GM18505 (cell line): ENCODE results near the gene SNAPC3.
"Not testable (repeated sequence)": the region's sequence is repeated elsewhere in the genome, so short reads cannot be mapped to it uniquely, and the experiment has no call there.

Source experiments
- ATAC-seq: cut with Tn5 transposase; IDR thresholded peaks from one replicate; pipeline ENCODE4 v1.9.1; 2021; ENCODE audit not compliant: unreplicated experiment
- POLR2A ChIP-seq: IDR thresholded peaks from 4 replicates; pipeline ENCODE4 v1.6.1; 2011; ENCODE audit warnings: borderline replicate concordance; ENCODE audit not compliant: insufficient read depth, insufficient read length; ENCODE audit errors: extremely low read depth

Gene SNAPC3

DNA sequence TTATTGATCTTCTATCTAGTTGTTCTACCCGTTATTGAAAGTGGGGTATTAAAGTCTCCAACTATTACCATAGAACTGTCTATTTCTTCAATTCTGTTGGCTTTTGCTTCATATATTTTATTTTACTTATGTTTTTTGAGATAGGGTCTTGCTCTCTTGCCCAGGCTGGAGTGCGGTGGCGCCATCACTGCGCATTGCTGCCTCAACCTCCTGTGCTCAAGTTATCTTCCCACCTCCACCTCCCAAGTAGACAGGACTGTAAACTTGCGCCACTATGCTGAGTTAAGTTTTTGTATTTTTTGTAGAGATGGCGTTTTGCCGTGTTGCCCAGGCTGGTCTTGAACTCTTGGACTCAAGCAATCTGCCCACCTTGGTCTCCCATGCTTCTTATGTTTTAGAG is 16.2 kb downstream of the SNAPC3 start:
- no peak for ATAC-seq
- TF ChIP-seq POLR2A: no peak

DNA sequence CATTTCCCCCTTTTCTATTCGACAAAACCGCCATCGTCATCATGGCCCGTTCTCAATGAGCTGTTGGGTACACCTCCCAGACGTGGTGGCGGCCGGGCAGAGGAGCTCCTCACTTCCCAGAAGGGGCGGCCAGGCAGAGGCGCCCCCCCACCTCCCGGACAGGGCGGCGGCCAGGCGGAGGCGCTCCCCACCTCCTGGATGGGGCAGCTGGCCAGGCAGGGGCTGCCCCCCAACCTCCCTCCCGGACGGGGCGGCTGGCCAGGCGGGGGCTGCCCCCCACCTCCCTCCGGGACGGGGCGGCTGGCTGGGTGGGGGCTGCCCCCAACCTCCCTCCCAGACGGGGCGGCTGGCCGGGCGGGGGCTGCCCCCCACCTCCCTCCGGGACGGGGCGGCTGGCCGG is 19.2 kb downstream of the SNAPC3 start:
- ATAC-seq: not testable (repeated sequence)

DNA sequence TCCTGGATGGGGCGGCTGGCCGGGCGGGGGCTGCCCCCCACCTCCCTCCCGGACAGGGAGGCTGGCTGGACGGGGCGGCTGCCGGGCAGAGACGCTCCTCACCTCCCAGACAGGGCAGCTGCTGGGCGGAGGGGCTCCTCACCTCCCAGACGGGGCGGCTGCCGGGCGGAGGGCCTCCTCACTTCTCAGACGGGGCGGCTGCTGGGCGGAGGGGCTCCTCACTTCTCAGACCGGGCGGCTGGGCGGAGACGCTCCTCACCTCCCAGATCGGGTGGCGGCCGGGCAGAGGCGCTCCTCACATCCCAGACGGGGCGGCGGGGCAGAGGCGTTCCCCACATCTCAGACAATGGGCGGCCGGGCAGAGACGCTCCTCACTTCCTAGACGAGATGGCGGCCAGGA is 19.6 kb downstream of the SNAPC3 start:
- ATAC-seq: not testable (repeated sequence)

DNA sequence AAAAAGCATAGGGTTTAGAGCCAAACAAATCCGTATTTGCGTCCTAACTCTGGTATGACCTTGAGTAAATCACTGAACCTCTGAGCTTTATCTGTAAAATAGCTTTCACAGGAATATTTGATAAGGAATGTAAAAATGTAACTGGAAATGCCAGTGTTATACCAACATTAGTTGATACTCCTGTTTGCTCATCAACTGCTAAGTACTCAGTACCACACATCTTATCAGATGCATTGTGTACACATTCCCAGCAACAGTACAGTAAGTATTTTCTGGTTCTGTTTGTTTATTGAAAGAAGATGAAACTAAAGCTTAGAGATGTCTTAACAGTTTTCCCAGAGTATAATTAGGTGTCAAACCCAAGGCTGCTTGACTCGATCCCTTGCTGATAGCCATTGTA is 21.5 kb downstream of the SNAPC3 start:
- no peak for TF ChIP-seq POLR2A
- ATAC-seq: no peak

DNA sequence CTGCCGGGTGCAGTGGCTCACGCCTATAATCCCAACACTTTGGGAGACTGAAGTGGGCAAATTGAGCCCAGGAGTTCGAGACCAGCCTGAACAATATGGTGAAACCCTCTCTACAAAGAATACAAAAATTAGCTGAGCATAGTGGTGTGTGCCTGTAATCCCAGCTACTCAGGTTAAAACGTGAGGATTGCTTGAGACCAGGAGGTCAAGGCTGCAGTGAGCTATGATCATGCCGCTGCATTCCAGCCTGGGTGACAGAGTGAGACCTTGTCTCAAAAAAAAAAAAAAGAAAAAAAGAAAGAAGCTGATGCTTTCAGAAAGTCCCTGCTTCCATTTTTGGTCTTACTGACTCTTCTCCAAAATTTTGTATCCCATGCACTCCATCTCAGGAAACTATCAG is 31.3 kb downstream of the SNAPC3 start:
- TF ChIP-seq POLR2A: no peak
- no peak for ATAC-seq

DNA sequence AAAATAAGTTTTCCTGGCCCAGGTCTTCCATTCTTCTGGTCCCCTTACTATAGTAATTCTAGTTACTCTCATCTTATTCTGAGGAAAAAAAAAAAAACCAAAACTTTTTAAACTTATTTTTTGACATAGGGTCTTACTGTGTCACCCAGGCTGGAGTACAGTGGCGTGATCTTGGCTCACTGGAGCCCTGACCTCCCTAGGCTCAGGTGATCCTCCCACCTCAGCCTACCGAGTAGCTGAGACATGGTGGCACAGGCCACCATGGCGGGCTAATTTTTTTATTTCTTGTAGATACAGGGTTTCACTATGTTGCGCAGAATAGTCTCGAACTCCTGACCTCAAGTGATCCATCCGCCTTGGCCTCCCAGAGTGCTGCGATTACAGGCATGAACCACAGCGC is 38.4 kb downstream of the SNAPC3 start:
- no peak for ATAC-seq
- TF ChIP-seq POLR2A: no peak

DNA sequence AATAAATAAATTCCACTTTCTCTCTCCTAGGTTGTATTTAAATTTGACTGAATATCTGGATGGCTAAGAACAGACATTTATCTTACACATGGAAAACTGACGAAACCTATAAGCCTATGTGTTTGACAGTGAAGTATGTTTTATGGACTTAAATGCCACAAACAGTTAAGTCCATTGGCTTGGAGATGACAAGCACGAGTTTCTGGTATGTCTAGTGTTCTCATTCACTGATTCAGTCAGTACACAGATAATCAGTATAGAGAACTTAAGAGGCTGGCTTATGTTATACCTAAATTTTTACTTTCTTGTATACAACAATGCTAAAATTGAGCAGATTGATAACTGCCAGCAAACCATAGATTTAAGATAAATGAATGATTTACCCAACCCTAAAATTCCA is 38.9 kb downstream of the SNAPC3 start:
- no peak for ATAC-seq

DNA sequence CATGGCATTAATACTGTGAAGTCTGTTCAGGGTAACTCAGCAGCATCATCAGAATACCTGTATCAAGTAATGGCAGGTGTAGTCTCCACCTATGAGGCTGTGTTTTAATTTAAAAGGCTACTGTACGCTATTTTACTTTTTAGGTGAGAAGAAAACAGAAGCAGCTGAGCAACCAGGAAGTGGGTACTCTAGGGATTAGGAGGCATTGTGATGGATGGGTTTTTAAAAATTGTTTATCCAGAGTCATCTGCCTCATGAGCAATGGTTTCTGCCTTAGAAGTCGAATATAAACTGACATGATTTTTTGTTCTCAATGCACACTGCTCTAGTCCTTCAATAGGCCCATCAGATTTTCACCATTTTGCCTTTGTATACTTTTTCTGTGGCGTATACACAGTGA is 45.5 kb downstream of the SNAPC3 start:
- TF ChIP-seq POLR2A: no peak
- ATAC-seq: no peak

More for the DNA sequence above, 38.9 kb downstream of the SNAPC3 start:
- no peak for TF ChIP-seq POLR2A

DNA sequence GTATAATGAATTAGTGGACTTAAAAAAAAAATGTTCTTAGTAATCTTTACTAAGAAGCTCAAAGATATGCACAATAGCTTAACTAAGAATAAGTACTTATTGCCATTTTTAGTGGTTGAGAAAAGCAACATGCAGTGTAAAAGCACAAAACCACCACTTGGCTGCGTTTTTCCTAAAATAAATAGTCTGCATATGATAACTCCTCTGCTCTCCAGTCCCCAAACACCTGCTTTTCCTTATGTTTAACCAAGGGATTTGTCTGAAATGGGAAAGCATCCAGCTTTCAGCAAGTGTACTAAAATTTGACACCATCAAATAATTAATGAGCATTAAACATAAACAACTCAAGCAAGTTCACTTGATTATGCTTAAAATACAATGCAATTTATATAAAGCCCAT is 46.7 kb downstream of the SNAPC3 start:
- ATAC-seq: no peak
- TF ChIP-seq POLR2A: no peak

DNA sequence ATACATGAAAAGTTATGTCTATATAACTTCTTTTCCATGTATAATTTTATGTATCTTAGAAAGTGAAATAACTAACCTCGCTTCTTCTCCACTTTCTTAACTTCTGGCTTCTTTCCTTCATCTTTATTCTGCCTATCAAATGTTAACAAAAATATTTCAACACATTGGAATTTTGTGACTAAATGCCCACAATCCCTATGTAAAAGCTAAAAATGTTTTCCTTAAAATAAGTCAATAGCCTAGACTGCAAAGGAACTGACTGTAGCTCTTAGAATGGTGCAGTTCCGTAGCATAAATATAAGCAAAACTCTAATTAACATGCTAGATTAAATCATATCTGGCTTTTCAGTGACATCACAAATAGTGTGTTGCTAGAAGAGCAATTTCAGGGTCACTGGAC is 47.2 kb downstream of the SNAPC3 start:
- no peak for TF ChIP-seq POLR2A
- no peak for ATAC-seq

DNA sequence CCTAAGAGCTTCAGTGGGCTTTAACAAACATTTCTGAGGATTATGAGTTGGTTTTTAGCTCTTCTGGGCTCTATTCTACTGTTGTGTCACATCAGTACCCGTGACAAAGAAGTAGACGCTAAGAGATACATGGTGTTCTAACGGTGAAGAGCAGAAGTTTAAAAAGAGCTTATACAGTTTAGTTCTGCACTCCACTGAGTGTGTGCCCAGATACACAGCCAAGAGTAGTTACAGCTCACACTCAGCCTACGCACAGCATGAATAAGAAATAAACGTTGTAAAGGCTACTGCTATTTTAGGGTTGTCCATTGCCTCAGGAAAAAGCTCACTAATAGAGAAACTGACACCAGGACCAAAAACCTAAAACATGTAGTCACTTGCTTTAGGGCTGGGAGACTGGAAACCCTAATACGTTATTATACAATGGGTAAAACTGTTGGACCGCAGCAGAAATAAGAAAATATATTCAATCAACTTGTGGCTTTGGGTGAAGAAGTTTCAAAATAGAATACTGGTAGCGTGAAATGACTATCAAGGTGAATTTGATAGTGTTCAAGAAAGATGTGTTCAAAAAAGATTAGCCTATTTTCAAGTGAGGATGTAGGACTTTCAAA is 53.4 kb downstream of the SNAPC3 start:
- no peak for ATAC-seq

DNA sequence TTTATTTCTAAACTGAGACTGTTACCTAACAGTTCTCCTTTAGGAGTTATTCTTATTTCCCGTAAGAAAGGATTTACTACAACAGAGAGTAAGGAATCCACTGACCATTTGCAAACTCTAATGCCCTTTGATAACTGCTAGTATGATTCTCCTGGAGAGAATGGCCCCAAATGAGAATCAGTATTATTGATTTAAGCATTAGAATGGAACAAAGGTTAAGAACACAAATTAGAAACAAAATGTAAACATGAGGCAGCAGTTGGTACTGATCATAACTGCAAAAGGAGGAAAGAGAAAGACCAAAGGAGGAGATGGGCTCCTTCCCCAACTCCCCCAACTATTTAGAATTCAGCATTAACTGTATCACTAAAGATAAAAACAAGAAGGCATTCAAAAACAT is 57.4 kb downstream of the SNAPC3 start:
- no peak for TF ChIP-seq POLR2A
- no peak for ATAC-seq

More for the DNA sequence above, 53.4 kb downstream of the SNAPC3 start:
- no peak for TF ChIP-seq POLR2A

DNA sequence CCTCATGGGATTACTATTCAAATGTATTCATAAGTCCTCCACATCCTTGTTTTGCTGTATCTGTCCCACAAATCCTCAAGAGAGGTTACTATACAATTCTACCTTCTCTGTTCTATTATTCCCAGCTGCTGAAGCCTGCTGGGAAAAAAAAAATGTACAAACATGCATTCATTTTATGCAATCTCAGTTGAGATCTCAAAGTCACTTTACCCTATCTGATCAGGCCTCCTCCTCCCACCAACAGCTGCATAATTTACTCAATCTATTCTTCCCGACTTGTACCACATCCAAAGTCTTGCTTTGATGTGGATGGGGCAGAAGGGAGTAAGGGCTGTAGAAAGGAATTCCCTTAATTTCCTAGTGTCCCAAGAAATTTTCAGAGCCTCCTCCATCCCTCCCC is 59.5 kb downstream of the SNAPC3 start:
- no peak for TF ChIP-seq POLR2A
- ATAC-seq: no peak

DNA sequence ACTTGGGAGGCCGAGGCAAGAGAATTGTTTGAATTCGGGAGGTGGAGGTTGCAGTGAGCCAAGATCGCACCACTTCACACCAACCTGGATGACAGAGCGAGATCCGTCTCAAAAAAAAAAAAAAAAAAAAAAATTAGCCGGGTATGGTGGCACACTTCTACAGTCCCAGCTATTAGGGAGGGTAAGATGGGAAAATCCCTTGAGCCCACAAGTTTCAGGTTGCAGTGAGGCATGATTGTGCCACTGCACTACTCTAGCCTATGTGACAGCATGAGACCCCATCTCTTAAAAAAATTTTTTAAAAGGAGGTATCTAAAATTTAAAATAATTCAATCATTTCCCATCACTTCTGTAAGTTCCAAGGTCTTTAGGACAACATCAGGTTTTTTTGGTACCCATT is 62.1 kb downstream of the SNAPC3 start:
- no peak for ATAC-seq

More for the DNA sequence above, 62.1 kb downstream of the SNAPC3 start:
- TF ChIP-seq POLR2A: no peak
